Ovary (tissue), 9 donors: Measurements from ENCODE around the gene BBOF1. TPM values are rescaled to one million over a fixed set of nuclear protein-coding genes. Genes with fewer than 3 reads are reported as not detected.

ENCODE experiments used
- DNase-seq, 5 donors: peaks; one replicate each; pipeline ENCODE4 v3.0.0-alpha.2; 2019 to 2020
- H3K27ac ChIP-seq, 2 donors: fragments of 200-600 bp; one replicate each; pipeline versions ENCODE4 v1.5.1 to v1.8.0; 2019 to 2022
- H3K27me3 ChIP-seq: fragments of 200-600 bp; one replicate; pipeline ENCODE4 v1.8.0; 2022
- H3K36me3 ChIP-seq: fragments of 200-600 bp; sonication (generic); one replicate; pipeline ENCODE4 v1.5.1; 2019
- H3K4me1 ChIP-seq: one replicate; pipeline ENCODE4 v1.8.1; 2013; ENCODE audit warnings: mild to moderate bottlenecking, moderate library complexity; ENCODE audit not compliant: insufficient read depth
- H3K4me3 ChIP-seq: fragments of 200-600 bp; sonication (generic); one replicate; pipeline ENCODE4 v1.5.1; 2017
- H3K9me3 ChIP-seq, 2 donors: fragments of 200-600 bp in 1 of 2; sonication (generic) in 1 of 2; one replicate each; pipeline versions ENCODE4 v1.5.1 to v1.8.1; 2013 to 2019; ENCODE audit warnings: mild to moderate bottlenecking in 1 of 2, moderate library complexity in 1 of 2
- EP300 ChIP-seq: sonication (generic); formaldehyde crosslinking; IDR thresholded peaks from one replicate; pipeline ENCODE4 v1.6.1; 2017; ENCODE audit warnings: antibody characterized with exemption
- POLR2A ChIP-seq: fragments of 450-650 bp; IDR thresholded peaks from one replicate; pipeline ENCODE4 v1.6.1; 2017; ENCODE audit warnings: antibody characterized with exemption, mild to moderate bottlenecking, moderate library complexity
- WGBS, 3 donors: extraction: QIAGEN DNeasy Blood & Tissue Kit in 1 of 3; methylation state at CpG; one replicate each; pipeline versions ENCODE4 v1.1.5 to v1.1.7; 2013 to 2017; 5-methylcytosine and 5-hydroxymethylcytosine counted together
- intact Hi-C, 4 donors: fragments of 100-400 bp; cut with DNase I; formaldehyde crosslinking; loops; one replicate each; pipeline versions ENCODE4 v1.11.0 to v1.15.1; 2022 to 2023
- polyA plus RNA-seq, 2 donors: library from polyadenylated mRNA; stranded (reverse); fragments of 200-250 nt in 1 of 2; fragments of 350-450 nt in 1 of 2; fragmentation: Illumina TruSeq in 1 of 2; extraction: RNeasy Lipid Tissue Mini Kit (QIAGEN cat#74804) in 1 of 2; gene quantifications; one replicate each; pipeline ENCODE4 v1.2.3, GENCODE V29; 2013 to 2014
- total RNA-seq, 7 donors: library from RNA; depleted of rRNA in 2 of 7; stranded (reverse); fragments of >200 nt in 2 of 7; fragmentation: NEBNext Ultra II Directional in 3 of 7; extraction: Animal tissue kit (Norgen Biotek cat#: 25700) in 3 of 7; gene quantifications; one replicate each; pipeline versions ENCODE4 v1.1.0 to v1.2.4, GENCODE V29; 2016 to 2023
- TF ChIP-seq, protein P1 (sequence below), 3 donors: fragments of 450-650 bp in 2 of 3; fragments of 200-600 bp in 1 of 3; IDR thresholded peaks; one replicate each; pipeline versions ENCODE4 v1.5.1 to v1.8.0; 2016 to 2022; ENCODE audit warnings: antibody characterized with exemption in 3 of 3, mild to moderate bottlenecking in 1 of 3
- donor health status: DM: no; HTN: no; CAD: no; lungs with moderate emphysema.
- donor health status: DM: no; HTN: no; CAD: no.
- donor health status: Bipolar disorder and iron deficiency.
- donor health status: DM: yes; HTN: yes; CAD: no.
- donor health status: DM: no; HTN: no; CAD: no.
- donor health status: DM: yes; HTN: yes; CAD: no.

BBOF1 gene
- total and polyA plus RNA-seq, 9 donors: 1.7 to 16.5 (median 4.9) TPM

- Histone ChIP-seq H3K4me3 (no peak overlapping the region), H3K27ac (no peak overlapping the region), H3K4me1 (no peaks in the 10 kb centered on the region), H3K9me3 (no peaks in the 10 kb centered on the region), H3K36me3 (no peaks in the 10 kb centered on the region), H3K27me3 (no peaks in the 10 kb centered on the region)
- WGBS, 3 donors: 65 to 67% (median 66%) methylated on average over 3 of the region's 3 CpGs
- TF ChIP-seq POLR2A: no peak
- TF ChIP-seq, protein P1, sequence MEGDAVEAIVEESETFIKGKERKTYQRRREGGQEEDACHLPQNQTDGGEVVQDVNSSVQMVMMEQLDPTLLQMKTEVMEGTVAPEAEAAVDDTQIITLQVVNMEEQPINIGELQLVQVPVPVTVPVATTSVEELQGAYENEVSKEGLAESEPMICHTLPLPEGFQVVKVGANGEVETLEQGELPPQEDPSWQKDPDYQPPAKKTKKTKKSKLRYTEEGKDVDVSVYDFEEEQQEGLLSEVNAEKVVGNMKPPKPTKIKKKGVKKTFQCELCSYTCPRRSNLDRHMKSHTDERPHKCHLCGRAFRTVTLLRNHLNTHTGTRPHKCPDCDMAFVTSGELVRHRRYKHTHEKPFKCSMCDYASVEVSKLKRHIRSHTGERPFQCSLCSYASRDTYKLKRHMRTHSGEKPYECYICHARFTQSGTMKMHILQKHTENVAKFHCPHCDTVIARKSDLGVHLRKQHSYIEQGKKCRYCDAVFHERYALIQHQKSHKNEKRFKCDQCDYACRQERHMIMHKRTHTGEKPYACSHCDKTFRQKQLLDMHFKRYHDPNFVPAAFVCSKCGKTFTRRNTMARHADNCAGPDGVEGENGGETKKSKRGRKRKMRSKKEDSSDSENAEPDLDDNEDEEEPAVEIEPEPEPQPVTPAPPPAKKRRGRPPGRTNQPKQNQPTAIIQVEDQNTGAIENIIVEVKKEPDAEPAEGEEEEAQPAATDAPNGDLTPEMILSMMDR (IDR thresholded peaks at IDR 0.05): peak; percentile 42 to 60 (median 51)
- DNase-seq: no peak
- intact Hi-C loops: no loop called here
Observed at GRCh38 chr14:74038020-74038859, 19.1 kb downstream of the BBOF1 start.

GRCh38 chr14:74042296-74042695 is 23.1 kb downstream of the BBOF1 start:
- DNase-seq: no peak
- H3K9me3 ChIP-seq: no peaks in the 10 kb centered on the region
- TF ChIP-seq POLR2A (no peak), EP300 (no peak)
- TF ChIP-seq, protein P1 (IDR thresholded peaks at IDR 0.05): no peak
- WGBS, 3 donors: 58 to 66% (median 62%) methylated on average over 2 of the region's 2 CpGs
- no peak overlapping the region for H3K27ac ChIP-seq
- H3K4me1 ChIP-seq: no peaks in the 10 kb centered on the region
- no peaks in the 10 kb centered on the region for H3K27me3 ChIP-seq
- H3K36me3 ChIP-seq: no peaks in the 10 kb centered on the region
- no peak overlapping the region for H3K4me3 ChIP-seq
- intact Hi-C loops: no loop called here

DNA sequence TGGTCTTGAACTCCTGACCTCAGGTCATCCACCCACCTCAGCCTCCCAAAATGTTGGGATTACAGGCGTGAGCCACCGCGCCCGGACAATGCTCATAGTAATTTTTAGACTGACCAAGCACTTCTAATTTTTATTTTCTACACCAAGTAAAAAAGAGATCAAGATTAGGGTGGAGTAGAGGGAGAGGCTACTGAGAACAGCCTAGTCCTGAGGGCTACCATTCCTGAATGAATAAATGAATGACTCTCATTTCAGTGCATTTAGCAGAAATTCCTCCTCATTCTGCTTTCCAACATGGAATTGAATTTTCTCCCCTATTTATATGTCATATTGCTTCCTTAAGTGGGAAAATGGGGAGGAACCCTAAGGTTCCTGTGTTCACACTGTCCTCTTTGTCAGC is 26.4 kb downstream of the BBOF1 start:
- TF ChIP-seq POLR2A: no peak
- TF ChIP-seq, protein P1 (IDR thresholded peaks at IDR 0.05): no peak
- no peak for TF ChIP-seq EP300
- intact Hi-C loops: no loop called here
- Histone ChIP-seq H3K4me1 (no peaks in the 10 kb centered on the region), H3K27ac (no peak overlapping the region), H3K27me3 (no peaks in the 10 kb centered on the region), H3K9me3 (no peaks in the 10 kb centered on the region), H3K36me3 (no peaks in the 10 kb centered on the region), H3K4me3 (no peak overlapping the region)
- DNase-seq: no peak
- 97 to 99% (median 97%) methylated on average over 4 of the region's 4 CpGs for WGBS, 3 donors

GRCh38 chr14:74048281-74048680 is 29.1 kb downstream of the BBOF1 start:
- H3K36me3 ChIP-seq: no peaks in the 10 kb centered on the region
- no peak overlapping the region for H3K27ac ChIP-seq
- no peak for DNase-seq
- intact Hi-C loops: no loop called here
- TF ChIP-seq POLR2A: no peak
- no peaks in the 10 kb centered on the region for H3K4me1 ChIP-seq
- no peak overlapping the region for H3K4me3 ChIP-seq
- no peaks in the 10 kb centered on the region for H3K27me3 ChIP-seq
- 62 to 70% (median 66%) methylated on average over 3 of the region's 3 CpGs for WGBS, 3 donors
- H3K9me3 ChIP-seq: no peaks in the 10 kb centered on the region

GRCh38 chr14:74049876-74050495 is 30.8 kb downstream of the BBOF1 start:
- intact Hi-C loops: no loop called here
- no peaks in the 10 kb centered on the region for H3K9me3 ChIP-seq
- TF ChIP-seq EP300 (no peak), POLR2A (no peak)
- TF ChIP-seq, protein P1 (IDR thresholded peaks at IDR 0.05): no peak
- H3K4me1 ChIP-seq: no peaks in the 10 kb centered on the region
- H3K4me3 ChIP-seq: no peak overlapping the region
- WGBS, 3 donors: 67 to 77% (median 69%) methylated on average over 3 of the region's 3 CpGs
- no peaks in the 10 kb centered on the region for H3K27me3 ChIP-seq
- no peak for DNase-seq
- H3K36me3 ChIP-seq: no peaks in the 10 kb centered on the region
- H3K27ac ChIP-seq: no peak overlapping the region
